Measurements from ENCODE around the gene TSEN15. TPM values are rescaled to one million over a fixed set of nuclear protein-coding genes. Genes with fewer than 3 reads are reported as not detected.

Gene TSEN15
- total and polyA plus RNA-seq, 2 of the 8 experiments (the other 6 are each of a cell fraction or from before 2014, with no cell fraction given): 23.4 to 31.4 TPM

- Histone ChIP-seq H4K20me1 (replicated peaks in 1 of 2; ENCODE audit: control insufficient read depth in 1 of 2, insufficient read depth in 2 of 2, low read length in 2 of 2) (no peaks in the 10 kb centered on the region), H3K23me2 (ENCODE audit: low read depth, low read length) (no peaks in the 10 kb centered on the region), H3K27me3 (replicated peaks in 1 of 4; ENCODE audit: control insufficient read depth in 3 of 4, extremely low read depth in 1 of 4, insufficient read depth in 3 of 4, low read length in 3 of 4) (no peaks in the 10 kb centered on the region), H3K4me2 (ENCODE audit: insufficient read depth in 1 of 2, low read depth in 2 of 2, low read length in 2 of 2) (no peak overlapping the region), H2BK15ac (ENCODE audit: low read length) (no peak overlapping the region; the same call in 1 of the 2 replicates), H2AK5ac (ENCODE audit: low read depth, low read length) (no peak overlapping the region), H3K23ac (ENCODE audit: insufficient read length) (no peak overlapping the region), H3K18ac (ENCODE audit: extremely low read depth, low read length) (no peak overlapping the region), H3K4me1 (replicated peaks in 1 of 4; ENCODE audit: control insufficient read depth in 3 of 4, insufficient read depth in 4 of 4, low read length in 3 of 4) (0 out of 7 replicates have a peak, but pooled peaks cover 0 to 4% (median 0%) of the 10 kb centered on the region in 4 experiments), H2BK120ac (replicated peaks; ENCODE audit: low read depth, low read length) (no peak overlapping the region), H3K27ac (ENCODE audit: low read depth, low read length) (no peak overlapping the region), H2BK5ac (ENCODE audit: low read depth, low read length) (no peak overlapping the region), H3K14ac (ENCODE audit: insufficient read length) (no peak overlapping the region), H3K9ac (replicated peaks in 1 of 4; ENCODE audit: extremely low read depth in 1 of 4, low read depth in 3 of 4, low read length in 3 of 4) (no peak overlapping the region), H3K56ac (replicated peaks; ENCODE audit: insufficient read length, low read depth, low read length) (no peak overlapping the region), H3K79me2 (ENCODE audit: control insufficient read depth in 1 of 2, insufficient read depth in 2 of 2, low read length in 2 of 2) (no peaks in the 10 kb centered on the region), H2AFZ (ENCODE audit: low read length) (no peak overlapping the region), H3K9me3 (ENCODE audit: insufficient read depth in 2 of 2, low read depth in 1 of 2, low read length in 1 of 2) (no peaks in the 10 kb centered on the region), H4K91ac (replicated peaks; ENCODE audit: insufficient read length, low read length) (no peak overlapping the region), H3K4ac (replicated peaks; ENCODE audit: insufficient read length, low read depth, low read length) (no peak overlapping the region), H3K36me3 (ENCODE audit: control insufficient read depth in 2 of 4, insufficient read depth in 4 of 4, low read length in 3 of 4) (no peaks in the 10 kb centered on the region), H4K8ac (ENCODE audit: extremely low read depth, insufficient read depth, low read length) (no peak overlapping the region), H2BK20ac (ENCODE audit: low read length) (no peak overlapping the region), H3K79me1 (ENCODE audit: low read depth, low read length) (no peaks in the 10 kb centered on the region), H4K5ac (ENCODE audit: insufficient read length, low read depth, low read length) (no peak overlapping the region), H2BK12ac (ENCODE audit: low read depth, low read length) (no peak overlapping the region), H3K4me3 (ENCODE audit: extremely low read depth in 1 of 4, insufficient read depth in 2 of 4, low read depth in 3 of 4, low read length in 4 of 4) (no peak overlapping the region)
- DNase-seq (ENCODE audit: low read depth in 1 of 2, low spot score in 2 of 2) (no peak), FAIRE-seq (no peak)
- POLR2A ChIA-PET (ENCODE audit: partially characterized antibody): interaction anchor here (0.9 kb wide), 1 partner anchor 9 kb away, joined by 4 read pairs; no protein-coding TSS in a partner anchor
- WGBS, 2 experiments (ENCODE audit: extremely low coverage in 1 of 2, insufficient coverage in 1 of 2, insufficient read length in 1 of 2, insufficient replicate concordance in 2 of 2, low coverage in 1 of 2, low lambda C conversion rate in 2 of 2, missing lambda C conversion rate in 1 of 2): 98% methylated on average over 3 of the region's 4 CpGs; no CpG with 5 or more reads in 1 of the 2 experiments
- TF ChIP-seq HDAC2 (IDR thresholded peaks at IDR 0.05; ENCODE audit: borderline replicate concordance in 1 of 2, low read depth in 2 of 2, low read length in 2 of 2) (no peak), SP4 (IDR thresholded peaks at IDR 0.05; ENCODE audit: low read length) (no peak), NRF1 (IDR thresholded peaks at IDR 0.05; ENCODE audit: low read depth, low read length) (no peak), ASH2L (IDR thresholded peaks at IDR 0.05; ENCODE audit: low read length) (no peak), ZNF274 (IDR thresholded peaks at IDR 0.05; ENCODE audit: borderline replicate concordance, extremely low read depth, low read length) (no peak), SP1 (IDR thresholded peaks at IDR 0.05; ENCODE audit: low read depth, low read length) (no peak), TEAD4 (IDR thresholded peaks at IDR 0.05; ENCODE audit: low read depth, low read length) (no peak), BACH1 (IDR thresholded peaks at IDR 0.05; ENCODE audit: low read length) (no peak)
- CTCF ChIA-PET (ENCODE audit: partially characterized antibody): interaction anchor here (0.6 to 1.0 kb wide), 2 partner anchors 120 to 195 kb away, joined by 3 to 4 read pairs; no protein-coding TSS in a partner anchor
Observed at GRCh38 chr1:184005506-184005905, 46.0 kb upstream of the TSEN15 start.

Measured in H1 (cell line).